Astrocyte (in vitro differentiated cells and primary cell): ENCODE measurements around the gene SPTBN1.

Experiments used
- CTCF ChIP-seq: IDR thresholded peaks from 2 replicates; pipeline ENCODE4 v1.5.1; 2011; ENCODE audit warnings: low read depth, mild to moderate bottlenecking, inconsistent platforms, low read length, moderate library complexity; ENCODE audit not compliant: insufficient read depth
- EZH2 ChIP-seq: IDR thresholded peaks from 2 replicates; pipeline ENCODE4 v1.6.1; 2012; ENCODE audit warnings: mild to moderate bottlenecking, low read length, inconsistent platforms; ENCODE audit not compliant: insufficient read depth

GRCh38 chr2:54540194-54540593 is 84.1 kb downstream of the SPTBN1 start:
- no peak for TF ChIP-seq CTCF
- no peak for TF ChIP-seq EZH2
